ENCODE measurements around the gene CAPZA2.
"Not testable (repeated sequence)": the region's sequence is repeated elsewhere in the genome, so short reads cannot be mapped to it uniquely, and the experiment has no call there.

The CAPZA2 gene

DNA sequence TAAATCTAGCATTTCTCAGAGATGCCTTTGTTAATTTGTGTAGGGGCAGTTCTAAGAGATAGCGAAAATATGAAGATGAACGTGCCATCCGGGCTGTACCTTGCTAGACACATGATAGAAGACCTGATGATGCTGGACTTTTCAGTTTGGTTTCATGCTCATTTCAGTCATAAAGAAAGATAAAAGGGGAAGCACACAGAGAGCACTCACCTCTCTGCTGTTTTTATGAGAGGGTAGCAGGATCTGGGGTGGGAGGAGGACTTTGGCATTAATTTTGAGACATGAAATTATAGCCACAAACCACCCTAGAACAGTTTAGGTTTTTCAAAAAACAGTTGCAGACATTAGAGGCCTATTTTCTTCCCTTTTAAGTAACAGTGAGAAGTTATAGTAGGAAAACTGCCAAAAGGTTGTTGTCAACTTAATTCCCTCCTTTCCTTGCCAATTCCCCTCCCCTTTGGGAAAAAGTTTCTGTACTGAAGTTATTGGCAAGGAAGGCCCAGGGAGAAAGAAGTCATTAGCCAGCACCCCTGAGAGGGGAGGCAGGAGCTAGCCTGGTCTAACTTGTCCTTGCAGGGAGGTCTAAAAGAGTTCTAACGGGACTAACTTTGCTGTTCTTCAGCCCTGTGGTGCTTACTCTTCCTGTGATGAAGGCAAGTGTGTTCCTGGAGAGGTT is 93.6 kb downstream of the CAPZA2 start:
- no peak for DNase-seq

- no peak for DNase-seq
These were observed 94.1 kb downstream of the CAPZA2 start for GRCh38 chr7:116956477-116956804.

GRCh38 chr7:116957874-116958273 is 95.5 kb downstream of the CAPZA2 start:
- no peak for DNase-seq

GRCh38 chr7:116961966-116962673 is 99.7 kb downstream of the CAPZA2 start:
- not testable (repeated sequence) for DNase-seq

DNA sequence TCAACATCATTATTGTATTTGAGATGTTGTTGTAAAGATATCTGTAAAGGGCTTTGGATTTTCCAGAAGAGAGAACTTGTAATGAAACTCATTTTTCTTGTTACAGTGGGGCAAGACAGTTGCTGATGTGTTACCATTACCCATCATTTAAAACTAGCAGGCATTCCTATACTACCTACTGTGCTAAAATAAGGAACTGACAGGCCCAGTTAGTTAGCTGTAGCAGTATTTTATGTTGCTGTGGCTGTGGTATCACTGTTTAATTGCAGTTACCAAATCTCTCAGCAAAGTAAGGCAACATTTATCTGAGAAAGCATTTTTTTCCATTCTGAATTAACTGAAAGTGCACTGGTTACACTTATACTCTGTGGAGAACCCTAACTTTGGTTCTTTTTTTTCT is 100.8 kb downstream of the CAPZA2 start:
- no peak for DNase-seq

- no peak for DNase-seq
These were observed 104.2 kb downstream of the CAPZA2 start for GRCh38 chr7:116966601-116967000.

DNA sequence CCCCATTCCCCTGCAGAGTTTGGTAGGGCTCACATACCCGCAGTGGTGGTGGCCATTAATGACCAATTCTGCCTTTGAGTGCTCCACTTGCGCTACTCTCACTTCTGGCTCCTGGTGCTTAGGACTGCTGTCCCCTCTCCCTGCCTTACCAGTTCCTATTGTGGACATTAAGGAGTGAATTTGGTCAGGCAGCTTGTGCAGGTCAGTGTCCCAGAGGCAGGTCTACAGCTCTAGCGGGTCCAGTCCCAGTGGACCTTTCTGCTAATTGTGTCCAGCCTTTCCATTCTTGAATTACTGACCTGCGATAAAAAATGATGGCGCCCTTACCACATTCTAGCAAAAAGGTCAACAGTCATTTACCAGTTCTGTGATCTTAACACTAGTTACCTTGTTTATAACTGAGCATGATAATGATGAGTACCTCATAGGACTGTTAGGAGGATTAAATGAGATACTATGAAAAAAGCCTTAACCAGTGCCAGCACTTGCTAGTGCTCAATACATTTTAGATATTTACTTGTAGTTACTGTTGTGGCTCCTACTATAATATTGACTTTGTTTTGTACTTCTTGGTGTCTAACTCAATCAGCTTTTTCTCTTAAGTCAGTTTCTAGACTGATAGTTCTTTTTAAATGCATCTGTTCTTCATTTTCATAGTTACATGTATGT is 105.0 kb downstream of the CAPZA2 start:
- no peak for DNase-seq

- no peak for DNase-seq
These were observed 105.6 kb downstream of the CAPZA2 start for GRCh38 chr7:116967983-116968382.

DNA sequence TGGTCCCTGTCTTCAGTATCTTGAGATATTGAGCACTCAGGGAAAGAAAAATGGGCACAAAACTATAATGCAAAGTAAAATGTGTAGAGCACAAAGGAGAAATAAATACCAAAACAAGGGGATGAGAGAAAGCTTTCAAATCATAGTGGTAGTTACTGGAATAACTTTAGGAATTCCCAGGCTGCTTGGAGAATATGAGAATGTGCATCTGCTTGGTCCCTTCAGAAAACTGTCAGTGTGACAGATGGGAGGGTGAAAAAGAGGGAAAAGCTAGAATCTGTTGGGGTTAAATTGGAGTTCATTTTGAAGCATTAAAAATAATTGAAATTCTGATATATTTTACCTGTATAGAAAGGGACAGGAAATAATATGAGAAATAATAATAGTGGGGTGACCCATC is 106.2 kb downstream of the CAPZA2 start:
- no peak for DNase-seq

DNA sequence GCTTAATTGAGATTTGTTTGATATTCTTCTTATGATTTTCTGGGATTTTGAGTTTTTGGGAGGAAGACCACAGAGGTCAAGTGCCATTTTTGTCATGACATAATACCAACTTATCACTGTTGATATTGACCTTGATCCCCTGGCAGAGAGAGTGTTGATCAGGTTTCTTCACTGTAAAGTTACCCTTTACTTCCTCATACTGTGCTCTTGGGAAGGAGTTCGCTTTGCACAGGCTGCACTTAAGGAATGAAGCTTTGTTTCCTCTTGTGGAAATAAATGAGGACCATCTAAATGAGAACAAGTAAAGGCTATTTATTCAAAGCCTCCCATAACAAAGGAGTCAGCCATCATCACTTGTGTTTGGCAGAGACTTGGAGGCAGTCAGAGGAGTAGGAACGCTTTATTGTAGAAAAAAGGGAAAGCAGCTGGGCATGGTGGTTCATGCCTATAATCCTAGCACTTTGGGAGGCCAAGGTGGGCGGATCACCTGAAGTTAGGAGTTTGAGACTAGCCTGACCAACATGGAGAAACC is 107.0 kb downstream of the CAPZA2 start:
- no peak for DNase-seq

- no peak for DNase-seq
These were observed 108.0 kb downstream of the CAPZA2 start for GRCh38 chr7:116970238-116970910.

GRCh38 chr7:116971153-116971552 is 108.8 kb downstream of the CAPZA2 start:
- DNase-seq = not testable (repeated sequence)

Data from activated CD8-positive, alpha-beta memory T cell treated with anti-CD3 and anti-CD28 coated beads for 24 hours (primary cell).